ENCODE data around the gene CDK19. TPM values are rescaled to one million over a fixed set of nuclear protein-coding genes. Genes with fewer than 3 reads are reported as not detected.

CDK19 gene
- polyA plus RNA-seq, 1 donor from 2014 or later = 40.7 TPM

DNA sequence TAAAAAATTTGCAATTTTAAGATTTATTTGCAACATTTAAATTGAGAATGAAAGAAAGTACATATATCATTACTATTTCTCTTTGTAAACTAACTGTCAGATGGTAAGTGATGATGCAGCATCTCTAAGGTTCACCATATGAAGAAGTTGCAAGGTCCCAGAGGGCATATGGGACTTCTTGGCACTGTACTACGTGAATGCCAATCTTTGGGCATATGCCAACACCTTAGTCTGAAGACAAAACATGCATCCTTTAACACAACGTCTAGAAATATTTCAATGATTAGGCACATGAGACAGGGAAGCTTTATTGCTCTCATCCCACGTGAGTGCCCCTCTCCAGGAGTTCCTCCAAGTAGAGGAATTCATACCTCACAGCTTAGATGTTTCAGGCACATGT lies 66.8 kb downstream of the CDK19 start:
- H3K27me3 ChIP-seq (ENCODE audit: insufficient read depth, low read depth, low read length) = no peaks in the 10 kb centered on the region
- H4K20me1 ChIP-seq (ENCODE audit: insufficient read depth) = no peaks in the 10 kb centered on the region
- H3K36me3 ChIP-seq (ENCODE audit: insufficient read depth, low read length) = no peaks in the 10 kb centered on the region
- H2AFZ ChIP-seq (ENCODE audit: low read depth, low read length) = no peak overlapping the region
- H3K4me3 ChIP-seq (ENCODE audit: low read length) = no peak overlapping the region
- no peaks in the 10 kb centered on the region for H3K9me2 ChIP-seq (ENCODE audit: insufficient read depth, low read length)
- TF ChIP-seq, protein P1, sequence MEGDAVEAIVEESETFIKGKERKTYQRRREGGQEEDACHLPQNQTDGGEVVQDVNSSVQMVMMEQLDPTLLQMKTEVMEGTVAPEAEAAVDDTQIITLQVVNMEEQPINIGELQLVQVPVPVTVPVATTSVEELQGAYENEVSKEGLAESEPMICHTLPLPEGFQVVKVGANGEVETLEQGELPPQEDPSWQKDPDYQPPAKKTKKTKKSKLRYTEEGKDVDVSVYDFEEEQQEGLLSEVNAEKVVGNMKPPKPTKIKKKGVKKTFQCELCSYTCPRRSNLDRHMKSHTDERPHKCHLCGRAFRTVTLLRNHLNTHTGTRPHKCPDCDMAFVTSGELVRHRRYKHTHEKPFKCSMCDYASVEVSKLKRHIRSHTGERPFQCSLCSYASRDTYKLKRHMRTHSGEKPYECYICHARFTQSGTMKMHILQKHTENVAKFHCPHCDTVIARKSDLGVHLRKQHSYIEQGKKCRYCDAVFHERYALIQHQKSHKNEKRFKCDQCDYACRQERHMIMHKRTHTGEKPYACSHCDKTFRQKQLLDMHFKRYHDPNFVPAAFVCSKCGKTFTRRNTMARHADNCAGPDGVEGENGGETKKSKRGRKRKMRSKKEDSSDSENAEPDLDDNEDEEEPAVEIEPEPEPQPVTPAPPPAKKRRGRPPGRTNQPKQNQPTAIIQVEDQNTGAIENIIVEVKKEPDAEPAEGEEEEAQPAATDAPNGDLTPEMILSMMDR (IDR thresholded peaks at IDR 0.05; ENCODE audit: poor library complexity, severe bottlenecking) = no peak
- H3F3A ChIP-seq (ENCODE audit: insufficient read depth, low read length, poor library complexity, severe bottlenecking) = no peaks in the 10 kb centered on the region
- H3K79me2 ChIP-seq (replicated peaks; ENCODE audit: insufficient read depth, low read length) = no peaks in the 10 kb centered on the region
- H3K9ac ChIP-seq (ENCODE audit: low read length) = no peak overlapping the region
- H3K27ac ChIP-seq (ENCODE audit: low read length) = no peak overlapping the region
- no peaks in the 10 kb centered on the region for H3K9me3 ChIP-seq (ENCODE audit: low read length)
- H3K4me2 ChIP-seq (ENCODE audit: low read length) = no peak overlapping the region

DNA sequence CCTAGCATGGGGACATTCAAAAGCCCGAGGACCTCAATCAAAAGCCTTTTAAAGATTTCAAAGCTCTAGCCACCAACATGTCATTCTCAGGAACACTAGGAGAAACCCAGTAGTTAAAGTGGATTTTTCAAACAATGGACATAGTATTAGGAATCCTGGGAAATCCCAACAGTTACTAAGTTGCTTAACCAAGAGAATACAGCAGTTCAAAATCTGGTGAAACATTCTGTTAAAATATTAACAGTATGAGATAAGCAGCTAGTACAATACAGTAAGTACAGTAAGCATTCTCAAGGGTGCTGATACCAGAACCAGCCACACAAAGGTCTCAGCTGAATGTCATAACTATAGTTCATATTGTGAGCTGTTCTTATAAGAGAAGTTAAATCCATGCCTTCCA lies 68.6 kb downstream of the CDK19 start:
- H3K9me3 ChIP-seq (ENCODE audit: low read length) = no peaks in the 10 kb centered on the region
- TF ChIP-seq TAF1 (IDR thresholded peaks at IDR 0.05; ENCODE audit: low read depth) = no peak
- no peak for TF ChIP-seq EZH2 (IDR thresholded peaks at IDR 0.05; ENCODE audit: borderline replicate concordance, insufficient read depth, low read length, poor library complexity, severe bottlenecking)
- TF ChIP-seq, protein P1 (IDR thresholded peaks at IDR 0.05; ENCODE audit: poor library complexity, severe bottlenecking) = no peak
- TF ChIP-seq EP300 (conservative IDR thresholded peaks at IDR 0.05; ENCODE audit: poor library complexity, severe bottlenecking) = no peak
- no peak for TF ChIP-seq MXI1 (conservative IDR thresholded peaks at IDR 0.05; ENCODE audit: poor library complexity, severe bottlenecking)
- TF ChIP-seq POLR2AphosphoS5 (IDR thresholded peaks at IDR 0.05) = no peak
- no peak for TF ChIP-seq SMC3 (conservative IDR thresholded peaks at IDR 0.05; ENCODE audit: poor library complexity)
- TF ChIP-seq, protein P2, sequence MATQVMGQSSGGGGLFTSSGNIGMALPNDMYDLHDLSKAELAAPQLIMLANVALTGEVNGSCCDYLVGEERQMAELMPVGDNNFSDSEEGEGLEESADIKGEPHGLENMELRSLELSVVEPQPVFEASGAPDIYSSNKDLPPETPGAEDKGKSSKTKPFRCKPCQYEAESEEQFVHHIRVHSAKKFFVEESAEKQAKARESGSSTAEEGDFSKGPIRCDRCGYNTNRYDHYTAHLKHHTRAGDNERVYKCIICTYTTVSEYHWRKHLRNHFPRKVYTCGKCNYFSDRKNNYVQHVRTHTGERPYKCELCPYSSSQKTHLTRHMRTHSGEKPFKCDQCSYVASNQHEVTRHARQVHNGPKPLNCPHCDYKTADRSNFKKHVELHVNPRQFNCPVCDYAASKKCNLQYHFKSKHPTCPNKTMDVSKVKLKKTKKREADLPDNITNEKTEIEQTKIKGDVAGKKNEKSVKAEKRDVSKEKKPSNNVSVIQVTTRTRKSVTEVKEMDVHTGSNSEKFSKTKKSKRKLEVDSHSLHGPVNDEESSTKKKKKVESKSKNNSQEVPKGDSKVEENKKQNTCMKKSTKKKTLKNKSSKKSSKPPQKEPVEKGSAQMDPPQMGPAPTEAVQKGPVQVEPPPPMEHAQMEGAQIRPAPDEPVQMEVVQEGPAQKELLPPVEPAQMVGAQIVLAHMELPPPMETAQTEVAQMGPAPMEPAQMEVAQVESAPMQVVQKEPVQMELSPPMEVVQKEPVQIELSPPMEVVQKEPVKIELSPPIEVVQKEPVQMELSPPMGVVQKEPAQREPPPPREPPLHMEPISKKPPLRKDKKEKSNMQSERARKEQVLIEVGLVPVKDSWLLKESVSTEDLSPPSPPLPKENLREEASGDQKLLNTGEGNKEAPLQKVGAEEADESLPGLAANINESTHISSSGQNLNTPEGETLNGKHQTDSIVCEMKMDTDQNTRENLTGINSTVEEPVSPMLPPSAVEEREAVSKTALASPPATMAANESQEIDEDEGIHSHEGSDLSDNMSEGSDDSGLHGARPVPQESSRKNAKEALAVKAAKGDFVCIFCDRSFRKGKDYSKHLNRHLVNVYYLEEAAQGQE (IDR thresholded peaks at IDR 0.05; ENCODE audit: borderline replicate concordance) = no peak
- no peak for TF ChIP-seq RAD21 (conservative IDR thresholded peaks at IDR 0.05)
- no peaks in the 10 kb centered on the region for H3K27me3 ChIP-seq (ENCODE audit: insufficient read depth, low read depth, low read length)
- no peaks in the 10 kb centered on the region for H3K9me2 ChIP-seq (ENCODE audit: insufficient read depth, low read length)
- no peak overlapping the region for H3K4me3 ChIP-seq (ENCODE audit: low read length)
- H3K79me2 ChIP-seq (replicated peaks; ENCODE audit: insufficient read depth, low read length) = no peaks in the 10 kb centered on the region
- no peaks in the 10 kb centered on the region for H4K20me1 ChIP-seq (ENCODE audit: insufficient read depth)
- no peak overlapping the region for H3K4me2 ChIP-seq (ENCODE audit: low read length)
- no peaks in the 10 kb centered on the region for H3K36me3 ChIP-seq (ENCODE audit: insufficient read depth, low read length)
- no peaks in the 10 kb centered on the region for H3F3A ChIP-seq (ENCODE audit: insufficient read depth, low read length, poor library complexity, severe bottlenecking)
- no peak overlapping the region for H2AFZ ChIP-seq (ENCODE audit: low read depth, low read length)
- H3K27ac ChIP-seq (ENCODE audit: low read length) = no peak overlapping the region
- no peak overlapping the region for H3K9ac ChIP-seq (ENCODE audit: low read length)

All from neural cell (in vitro differentiated cells).